ENCODE data around the gene ARHGAP26.

The ARHGAP26 gene

DNA sequence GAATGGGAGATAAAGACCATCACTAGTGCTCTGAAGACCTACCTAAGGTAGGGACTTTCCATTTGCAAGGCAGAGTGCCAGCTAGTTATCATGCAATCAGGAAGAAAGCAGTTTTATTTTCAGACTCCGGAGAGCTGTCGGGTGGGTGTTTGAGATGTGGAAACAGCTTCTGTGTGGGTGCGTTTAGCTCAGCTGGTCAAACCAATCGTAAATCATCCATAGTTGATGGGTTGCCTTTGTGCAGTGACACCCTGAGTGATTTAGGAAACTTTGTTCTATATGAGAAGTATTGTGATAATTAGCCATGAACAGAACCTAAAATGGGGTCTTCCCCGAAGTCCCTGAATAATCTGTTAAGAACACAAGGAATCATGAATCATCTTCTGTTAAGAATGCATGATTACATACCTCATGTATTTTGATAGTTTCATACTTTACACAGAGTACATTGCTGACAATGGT lies 284.3 kb downstream of the ARHGAP26 start:
- FAIRE-seq = no peak

DNA sequence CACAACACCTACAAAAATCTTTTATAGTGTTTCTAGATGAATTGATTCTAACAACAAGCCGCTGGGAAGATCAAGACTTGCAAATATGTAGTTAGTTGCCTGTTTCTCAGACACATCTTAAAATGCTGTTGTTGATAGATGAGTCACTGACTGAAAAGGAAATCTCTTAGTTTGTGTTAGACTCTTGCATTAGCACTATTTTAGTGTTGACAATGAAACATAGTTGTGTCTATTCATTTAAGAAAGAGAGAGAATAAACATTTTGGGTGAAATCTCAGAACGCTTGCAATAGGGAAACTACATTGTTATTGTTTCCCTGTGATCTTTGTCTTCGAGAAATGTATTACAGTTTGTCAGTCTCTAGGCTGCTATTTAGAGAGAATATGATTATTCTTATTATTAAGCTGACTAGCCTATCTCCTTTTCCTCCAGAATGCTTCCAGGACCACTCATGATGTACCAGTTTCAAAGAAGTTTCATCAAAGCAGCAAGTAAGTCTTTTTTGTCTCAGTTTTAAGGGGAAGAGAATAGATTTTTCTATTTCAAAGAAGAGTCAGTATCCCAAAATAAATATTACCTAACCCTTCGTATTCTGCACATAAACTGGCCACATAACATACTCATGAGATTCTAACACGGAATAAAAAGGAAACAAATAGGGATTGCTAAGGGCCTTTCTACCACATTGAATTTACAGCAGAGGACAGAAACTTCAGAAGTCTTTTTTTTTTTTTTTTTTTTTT lies 285.6 kb downstream of the ARHGAP26 start:
- no peak for FAIRE-seq

GRCh38 chr5:143056339-143056704 lies 286.1 kb downstream of the ARHGAP26 start:
- FAIRE-seq = no peak

DNA sequence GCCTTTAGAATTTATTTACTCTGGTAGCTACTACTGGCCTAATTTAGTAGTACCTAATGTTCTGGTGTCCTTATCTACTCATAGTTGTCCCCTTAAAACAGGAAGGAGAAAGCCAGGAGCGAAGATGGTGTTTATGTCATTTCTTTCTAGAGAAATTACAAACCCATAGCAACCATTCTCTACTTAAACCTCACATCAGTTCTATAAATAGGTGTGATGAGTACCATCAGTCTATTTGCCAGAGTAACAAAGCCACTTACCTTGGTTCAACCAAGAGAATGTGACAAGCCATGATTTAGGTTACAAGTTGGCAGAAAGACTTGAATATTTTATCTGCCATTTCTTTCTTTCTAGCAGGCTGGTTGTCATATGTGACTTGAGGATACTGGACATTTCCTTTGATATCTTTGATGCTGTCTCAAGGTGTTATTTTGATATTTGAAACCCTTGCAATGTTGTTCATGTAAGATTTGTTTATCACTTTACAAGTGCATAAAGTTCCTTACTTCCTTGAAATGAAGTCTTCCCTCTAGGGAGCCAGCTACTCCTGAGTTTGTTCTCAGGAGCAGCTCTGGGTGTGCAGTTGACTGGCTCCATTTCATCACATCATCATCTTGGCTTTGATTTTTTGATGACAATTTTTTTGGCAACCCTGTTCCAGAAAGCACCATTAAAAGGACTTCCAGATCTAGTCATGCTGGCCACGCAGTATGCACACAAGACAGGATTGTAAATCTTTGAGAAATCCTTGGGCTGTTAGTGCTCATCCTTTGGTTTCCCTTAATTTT lies 286.8 kb downstream of the ARHGAP26 start:
- no peak for FAIRE-seq

DNA sequence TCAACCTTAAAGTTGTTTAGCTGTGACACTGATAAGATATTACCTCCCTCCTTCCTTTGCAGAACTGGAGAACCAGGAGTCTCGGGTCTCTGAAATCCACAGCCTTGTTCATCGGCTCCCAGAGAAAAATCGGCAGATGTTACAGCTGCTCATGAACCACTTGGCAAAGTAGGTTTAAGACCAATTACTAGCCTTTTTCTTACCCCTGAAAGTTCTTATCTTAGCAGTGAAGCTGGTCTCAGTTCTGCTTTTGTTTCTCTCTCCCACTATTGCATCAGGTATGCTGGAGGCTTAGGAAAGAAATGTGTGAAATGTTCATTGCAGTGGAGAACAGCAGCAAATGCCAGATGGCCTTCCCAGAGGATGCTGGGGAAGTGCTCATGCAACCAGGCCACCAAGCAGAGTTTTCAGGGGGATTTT lies 287.4 kb downstream of the ARHGAP26 start:
- no peak for FAIRE-seq

DNA sequence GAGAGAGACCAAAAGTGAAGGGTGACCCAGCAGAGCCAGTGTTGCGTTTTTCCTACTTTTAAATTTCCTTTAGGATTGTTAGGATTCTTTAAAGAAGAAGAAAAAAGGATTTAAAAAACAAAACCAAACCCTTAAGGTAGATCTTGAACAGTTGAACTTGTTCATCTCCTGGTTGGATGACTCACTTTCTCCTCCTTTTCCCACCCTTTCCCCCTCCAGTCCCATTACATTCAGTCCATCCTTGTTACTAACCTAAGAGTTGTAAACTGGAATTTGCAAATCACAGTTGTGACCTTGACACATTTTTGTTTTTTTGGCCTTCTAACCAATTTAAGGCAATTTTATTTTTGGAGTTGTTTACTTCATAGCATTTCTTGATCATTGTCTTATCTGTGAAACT lies 289.2 kb downstream of the ARHGAP26 start:
- FAIRE-seq = no peak

- FAIRE-seq = no peak
Measured at GRCh38 chr5:143059976-143060765, 290.0 kb downstream of the ARHGAP26 start.

DNA sequence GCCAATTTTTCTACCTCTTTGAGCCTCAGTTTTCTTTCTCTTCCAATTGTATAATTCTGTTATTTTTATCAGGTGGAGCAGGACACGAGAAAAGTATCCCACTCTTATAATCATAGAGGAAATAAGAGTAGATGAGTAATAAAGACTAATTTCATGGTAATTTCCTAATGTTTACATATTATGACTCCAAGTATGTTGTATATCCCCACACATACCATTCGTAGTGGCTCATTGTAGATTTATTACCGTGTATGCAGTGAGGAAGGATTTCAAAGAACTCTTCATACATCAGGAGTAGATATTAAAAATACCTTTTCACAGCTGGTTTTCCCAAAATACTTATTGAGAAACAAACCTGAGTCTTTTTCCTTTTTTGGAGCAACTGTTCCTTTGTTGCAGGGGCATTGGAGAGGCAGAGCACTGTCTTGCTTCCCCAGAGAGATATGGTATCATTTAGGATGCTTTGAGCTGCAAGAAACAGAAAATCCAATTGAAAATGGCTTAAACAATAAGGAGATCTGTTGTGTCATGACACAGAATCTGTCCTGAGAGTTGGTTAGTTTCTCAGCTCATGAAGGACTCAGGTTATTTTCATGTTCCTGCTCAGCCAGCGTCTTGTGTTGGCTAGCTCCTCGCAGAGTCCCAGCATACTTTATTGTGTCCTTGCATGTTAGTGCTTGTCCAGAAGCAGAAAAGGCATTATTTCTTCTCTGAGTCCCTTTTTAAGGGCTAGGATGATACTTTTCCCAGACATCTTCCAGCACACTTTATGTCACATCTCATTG lies 291.2 kb downstream of the ARHGAP26 start:
- FAIRE-seq = no peak

DNA sequence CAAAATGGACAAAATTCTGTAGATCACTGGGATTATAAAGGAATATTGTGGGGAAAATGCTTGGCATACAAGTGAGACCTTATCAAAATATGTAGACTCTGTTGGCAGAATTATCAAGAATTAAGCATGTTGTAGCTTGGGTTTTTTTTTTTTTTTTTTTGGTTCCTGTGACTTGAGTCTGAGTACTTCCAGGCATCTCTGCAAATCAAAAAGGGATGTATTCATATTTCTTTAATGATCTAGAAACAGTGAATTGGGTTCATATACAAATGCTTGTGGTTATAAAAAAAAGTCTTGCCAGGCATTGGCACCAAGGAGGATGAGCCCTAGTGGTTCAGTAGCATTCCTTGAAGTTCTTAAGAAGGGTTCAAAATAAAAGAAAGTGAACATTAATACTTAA lies 292.2 kb downstream of the ARHGAP26 start:
- no peak for FAIRE-seq

- no peak for FAIRE-seq
Measured at GRCh38 chr5:143063175-143063970, 293.2 kb downstream of the ARHGAP26 start.

- FAIRE-seq = no peak
Measured at GRCh38 chr5:143064218-143064641, 294.1 kb downstream of the ARHGAP26 start.

GRCh38 chr5:143064676-143065075 lies 294.5 kb downstream of the ARHGAP26 start:
- no peak for FAIRE-seq

GRCh38 chr5:143065185-143065965 lies 295.2 kb downstream of the ARHGAP26 start:
- FAIRE-seq = no peak

- no peak for FAIRE-seq
Measured at GRCh38 chr5:143065996-143066522, 295.9 kb downstream of the ARHGAP26 start.

DNA sequence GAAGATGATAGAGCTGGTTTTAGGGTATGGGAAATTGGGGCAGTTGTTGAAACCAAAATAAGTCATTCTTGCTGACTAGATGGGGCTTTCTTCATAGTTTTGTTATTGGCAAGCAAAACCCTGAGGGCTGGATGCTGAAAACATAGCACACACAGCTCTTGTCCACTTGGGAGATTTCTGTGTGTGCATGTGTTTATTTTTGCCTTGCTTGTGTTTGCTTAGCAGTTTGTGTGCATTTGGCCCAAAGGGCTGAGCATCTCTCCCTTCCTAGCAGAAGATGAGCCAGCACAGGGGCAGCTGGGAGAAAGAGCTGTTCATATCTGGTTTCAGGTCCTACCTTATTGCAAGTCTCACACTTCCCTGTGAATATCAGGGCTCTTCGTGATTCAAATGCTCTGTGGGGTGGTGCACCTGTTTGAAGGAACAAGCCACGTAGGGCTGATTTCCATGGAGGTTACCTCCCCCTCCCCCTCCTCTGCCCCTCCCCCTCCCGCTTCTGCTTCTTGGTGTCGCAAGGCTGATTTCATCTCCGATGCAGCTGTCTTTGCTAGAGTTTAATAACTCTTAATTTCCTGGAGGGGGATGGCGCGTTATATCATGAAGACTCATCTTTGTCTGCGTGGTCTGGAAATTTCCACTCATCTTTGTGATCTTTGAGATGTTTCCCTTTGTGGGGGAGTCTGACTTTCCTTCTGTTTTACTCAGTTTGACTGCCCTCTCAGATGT lies 296.5 kb downstream of the ARHGAP26 start:
- FAIRE-seq = no peak

- no peak for FAIRE-seq
Measured at GRCh38 chr5:143068712-143069111, 298.5 kb downstream of the ARHGAP26 start.

- FAIRE-seq = no peak
Measured at GRCh38 chr5:143071927-143072326, 301.8 kb downstream of the ARHGAP26 start.

DNA sequence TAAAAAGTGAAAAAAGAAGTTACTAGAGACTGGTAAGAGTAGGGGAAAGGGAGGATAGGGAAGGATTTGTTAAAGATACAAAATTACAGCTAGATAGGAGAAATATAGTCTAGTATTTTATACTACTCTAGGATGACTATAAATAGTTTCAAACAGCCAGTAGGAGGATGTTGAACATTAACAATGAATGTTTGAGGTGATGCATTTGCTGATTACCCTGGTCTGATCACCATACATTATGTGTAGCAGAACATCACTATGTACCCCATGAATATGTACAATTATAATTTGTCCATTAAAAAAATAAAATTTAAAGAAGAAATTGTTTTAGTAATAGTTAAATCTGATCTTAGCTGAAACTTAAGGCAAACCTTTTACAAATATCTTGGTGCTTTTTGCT lies 302.6 kb downstream of the ARHGAP26 start:
- FAIRE-seq = no peak

DNA sequence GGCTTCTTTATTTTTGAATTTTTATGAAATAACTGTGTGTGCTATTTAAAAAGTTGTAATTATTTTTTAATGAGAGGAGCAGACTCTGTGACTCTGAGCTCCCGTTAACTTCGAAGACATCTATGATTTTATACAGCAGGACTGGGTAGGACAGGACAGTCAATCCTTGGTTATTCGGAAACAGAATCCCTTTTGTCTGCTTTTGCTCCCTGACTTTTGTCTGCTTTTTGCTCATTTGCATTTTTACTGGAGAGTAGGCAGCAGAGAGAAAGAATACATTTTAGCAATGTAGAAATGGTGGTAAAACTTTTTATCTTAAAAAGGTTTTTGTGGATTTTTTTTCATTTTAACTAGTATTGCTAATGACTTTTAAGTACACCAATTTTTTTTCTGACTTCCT lies 303.6 kb downstream of the ARHGAP26 start:
- no peak for FAIRE-seq
